GM13977 (cell line): ENCODE results near the gene SLC25A19.
"Not testable (repeated sequence)": the region's sequence is repeated elsewhere in the genome, so short reads cannot be mapped to it uniquely, and the experiment has no call there.

Experiments
- DNase-seq: peaks from one replicate; pipeline ENCODE4 v3.0.0; 2012; ENCODE audit warnings: low spot score
- in situ Hi-C: fragments of 300-500 bp; cut with MboI; formaldehyde crosslinking; loops from one replicate; pipeline ENCODE4 v1.12.0; 2022; ENCODE audit warnings: low sequenced_read_pairs, low pct_unique_long_range_greater_than_20kb, mixed read lengths, inconsistent platforms; ENCODE audit not compliant: unreplicated experiment
- TF ChIP-seq, protein P1 (sequence below): IDR thresholded peaks from 2 replicates; pipeline ENCODE4 v1.5.1; 2012; ENCODE audit warnings: mild to moderate bottlenecking, control low read depth; ENCODE audit not compliant: insufficient read depth; ENCODE audit errors: extremely low read depth, missing control alignments

Gene SLC25A19

DNA sequence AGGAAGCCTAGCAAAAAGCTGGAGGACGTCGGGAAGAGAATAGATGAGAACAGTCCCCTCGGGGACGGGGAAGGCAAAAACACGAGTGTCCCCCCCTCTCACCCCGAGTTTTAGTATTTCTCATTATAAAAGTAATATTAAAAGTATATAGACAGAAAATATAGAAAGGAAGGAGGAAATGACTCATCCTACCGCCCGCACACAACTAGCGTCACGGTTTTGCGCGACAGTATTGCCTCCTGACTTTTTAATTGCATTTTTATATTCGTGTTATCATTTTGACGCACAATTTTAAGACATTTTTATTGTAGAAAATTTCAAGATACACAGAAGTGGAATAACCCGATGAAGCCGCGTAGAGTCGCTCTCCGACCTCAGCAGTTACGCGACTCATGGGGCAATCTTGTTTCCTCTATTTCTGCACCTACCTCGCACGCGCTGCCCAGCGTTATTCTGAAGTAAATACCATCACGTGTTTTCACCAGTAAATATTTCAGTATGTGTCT, 652 bp upstream of the SLC25A19 start:
- TF ChIP-seq, protein P1, sequence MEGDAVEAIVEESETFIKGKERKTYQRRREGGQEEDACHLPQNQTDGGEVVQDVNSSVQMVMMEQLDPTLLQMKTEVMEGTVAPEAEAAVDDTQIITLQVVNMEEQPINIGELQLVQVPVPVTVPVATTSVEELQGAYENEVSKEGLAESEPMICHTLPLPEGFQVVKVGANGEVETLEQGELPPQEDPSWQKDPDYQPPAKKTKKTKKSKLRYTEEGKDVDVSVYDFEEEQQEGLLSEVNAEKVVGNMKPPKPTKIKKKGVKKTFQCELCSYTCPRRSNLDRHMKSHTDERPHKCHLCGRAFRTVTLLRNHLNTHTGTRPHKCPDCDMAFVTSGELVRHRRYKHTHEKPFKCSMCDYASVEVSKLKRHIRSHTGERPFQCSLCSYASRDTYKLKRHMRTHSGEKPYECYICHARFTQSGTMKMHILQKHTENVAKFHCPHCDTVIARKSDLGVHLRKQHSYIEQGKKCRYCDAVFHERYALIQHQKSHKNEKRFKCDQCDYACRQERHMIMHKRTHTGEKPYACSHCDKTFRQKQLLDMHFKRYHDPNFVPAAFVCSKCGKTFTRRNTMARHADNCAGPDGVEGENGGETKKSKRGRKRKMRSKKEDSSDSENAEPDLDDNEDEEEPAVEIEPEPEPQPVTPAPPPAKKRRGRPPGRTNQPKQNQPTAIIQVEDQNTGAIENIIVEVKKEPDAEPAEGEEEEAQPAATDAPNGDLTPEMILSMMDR = peak; percentile 61
- in situ Hi-C loops = no loop called here
- DNase-seq = no peak

DNA sequence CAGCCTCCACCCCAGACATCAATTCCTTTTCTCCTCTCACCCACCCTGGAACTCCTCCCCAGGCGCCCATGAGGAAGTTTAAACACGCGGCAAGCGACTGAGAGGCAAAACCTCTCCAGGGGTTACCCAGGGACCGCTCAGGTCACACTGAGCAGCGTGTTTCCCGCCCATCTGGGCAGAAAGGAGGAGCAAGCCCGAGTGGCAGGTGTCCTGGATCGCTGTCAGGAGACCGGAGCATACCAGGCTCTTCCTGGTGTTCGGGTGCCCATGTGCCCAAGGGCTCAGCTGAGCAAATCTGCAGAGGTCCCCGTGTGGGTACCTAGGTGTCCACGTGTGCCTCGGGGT, 491 bp downstream of the SLC25A19 start:
- in situ Hi-C loops = no loop called here
- peak; percentile 48 for DNase-seq
- TF ChIP-seq, protein P1 = no peak

- DNase-seq = no peak
Measured at GRCh38 chr17:75288359-75288758, 874 bp downstream of the SLC25A19 start.

DNA sequence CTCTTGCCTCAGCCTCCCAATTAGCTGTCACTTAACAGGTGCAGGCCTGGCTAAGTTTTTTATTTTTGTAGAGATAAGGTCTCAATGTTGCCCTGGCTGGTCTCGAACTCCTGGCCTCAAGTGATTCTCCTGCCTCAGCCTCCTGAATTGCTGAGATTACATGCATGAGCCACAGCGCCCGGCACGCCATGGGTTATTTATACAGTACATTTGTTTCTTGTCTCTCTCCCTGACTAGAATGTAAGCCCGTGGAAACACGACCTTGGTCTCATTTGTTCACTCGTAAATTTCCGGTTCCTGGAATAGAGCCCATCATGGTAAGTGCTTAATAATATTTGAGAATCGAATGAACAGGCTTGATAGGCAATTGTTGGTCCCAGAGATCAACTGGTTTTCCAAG, 2.0 kb downstream of the SLC25A19 start:
- TF ChIP-seq, protein P1 = no peak
- in situ Hi-C loops = no loop called here

More at GRCh38 chr17:75288359-75288758, 874 bp downstream of the SLC25A19 start:
- in situ Hi-C loops = no loop called here
- TF ChIP-seq, protein P1 = no peak

GRCh38 chr17:75285123-75285522, 4.1 kb downstream of the SLC25A19 start:
- in situ Hi-C loops = no loop called here
- no peak for DNase-seq
- TF ChIP-seq, protein P1 = no peak

More for the DNA sequence above, 2.0 kb downstream of the SLC25A19 start:
- no peak for DNase-seq

GRCh38 chr17:75280189-75280588, 9.0 kb downstream of the SLC25A19 start:
- not testable (repeated sequence) for DNase-seq

DNA sequence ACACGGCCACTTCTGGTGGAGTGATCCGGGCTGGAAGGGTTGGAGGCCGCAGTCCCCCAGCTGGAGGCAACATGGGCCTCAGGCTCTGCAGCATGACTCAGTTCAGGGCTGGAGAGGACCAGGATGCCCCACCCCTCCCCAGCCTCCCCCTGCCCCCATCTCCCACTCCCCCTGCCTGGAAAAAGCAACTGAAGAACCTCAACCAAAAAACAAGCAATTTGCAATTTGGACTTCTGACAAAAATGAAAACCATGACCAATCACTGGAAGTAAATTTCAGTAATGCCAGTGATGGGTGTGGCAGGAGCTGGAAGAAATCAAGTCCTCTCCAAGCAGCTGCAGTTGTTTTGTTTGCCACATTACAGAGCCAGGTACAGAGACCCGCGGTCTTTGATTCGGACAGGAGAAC, 11.6 kb downstream of the SLC25A19 start:
- TF ChIP-seq, protein P1 = no peak
- in situ Hi-C loops = loop anchor here (10.0 kb wide), 1 partner anchor 137 kb away; no protein-coding TSS in a partner anchor
- DNase-seq = no peak

More at GRCh38 chr17:75280189-75280588, 9.0 kb downstream of the SLC25A19 start:
- in situ Hi-C loops = not testable (repeated sequence)
